Thyroid gland (tissue), 4 donors: ENCODE measurements around the gene KIAA1549. TPM values are rescaled to one million over a fixed set of nuclear protein-coding genes. Genes with fewer than 3 reads are reported as not detected.
A peak's percentile ranks its signal among the peaks of the same experiment; 100 is the strongest.
"Not testable (repeated sequence)": the region's sequence is repeated elsewhere in the genome, so short reads cannot be mapped to it uniquely, and the experiment has no call there.

Experiments used
- DNase-seq, 2 donors: peaks; one replicate each; pipeline ENCODE4 v3.0.0-alpha.2; 2019
- H3K27ac ChIP-seq, 3 donors: fragments of 200-600 bp; sonication (generic); 1 replicate in 2 of 3; 2 replicates in 1 of 3; pipeline ENCODE4 v1.5.1; 2016 to 2019; ENCODE audit warnings: mild to moderate bottlenecking in 1 of 3, moderate library complexity in 1 of 3
- H3K27me3 ChIP-seq: fragments of 200-600 bp; sonication (generic); one replicate; pipeline ENCODE4 v1.5.1; 2019
- H3K36me3 ChIP-seq, 2 donors: fragments of 200-600 bp; sonication (generic); one replicate each; pipeline ENCODE4 v1.5.1; 2016 to 2019
- H3K4me1 ChIP-seq, 2 donors: fragments of 200-600 bp; sonication (generic); one replicate each; pipeline ENCODE4 v1.5.1; 2017 to 2019
- H3K4me3 ChIP-seq, 3 donors: fragments of 200-600 bp; sonication (generic); replicated peaks in 1 of 3; 1 replicate in 2 of 3; 2 replicates in 1 of 3; pipeline ENCODE4 v1.5.1; 2016; ENCODE audit warnings: mild to moderate bottlenecking in 1 of 3
- H3K9me3 ChIP-seq: fragments of 200-600 bp; sonication (generic); one replicate; pipeline ENCODE4 v1.5.1; 2017
- CTCF ChIP-seq, 6 experiments: fragments of 200-600 bp in 3 of 6; fragments of 450-650 bp in 3 of 6; sonication (generic) in 3 of 6; IDR thresholded peaks; one replicate each; pipeline ENCODE4 v1.5.1; 2016 to 2019; ENCODE audit warnings: antibody characterized with exemption in 6 of 6, mild to moderate bottlenecking in 2 of 6, inconsistent platforms in 1 of 6, moderate library complexity in 1 of 6
- POLR2A ChIP-seq, 2 donors: fragments of 450-650 bp; IDR thresholded peaks; one replicate each; pipeline ENCODE4 v1.6.1; 2017; ENCODE audit warnings: antibody characterized with exemption in 2 of 2, mild to moderate bottlenecking in 2 of 2, moderate library complexity in 1 of 2
- WGBS, 2 donors: methylation state at CpG; one replicate each; pipeline ENCODE4 v1.1.5; 2017; 5-methylcytosine and 5-hydroxymethylcytosine counted together
- intact Hi-C: fragments of 100-400 bp; cut with DNase I; formaldehyde crosslinking; loops from one replicate; pipeline ENCODE4 v1.15.1; 2023
- total RNA-seq, 4 donors: library from RNA; depleted of rRNA; stranded (reverse); fragments of >200 nt; gene quantifications; one replicate each; pipeline ENCODE4 v1.2.3, GENCODE V29; 2016

Gene KIAA1549
- total RNA-seq, 4 donors from 2014 or later: 1.2 to 3.9 (median 2.6) TPM

DNA sequence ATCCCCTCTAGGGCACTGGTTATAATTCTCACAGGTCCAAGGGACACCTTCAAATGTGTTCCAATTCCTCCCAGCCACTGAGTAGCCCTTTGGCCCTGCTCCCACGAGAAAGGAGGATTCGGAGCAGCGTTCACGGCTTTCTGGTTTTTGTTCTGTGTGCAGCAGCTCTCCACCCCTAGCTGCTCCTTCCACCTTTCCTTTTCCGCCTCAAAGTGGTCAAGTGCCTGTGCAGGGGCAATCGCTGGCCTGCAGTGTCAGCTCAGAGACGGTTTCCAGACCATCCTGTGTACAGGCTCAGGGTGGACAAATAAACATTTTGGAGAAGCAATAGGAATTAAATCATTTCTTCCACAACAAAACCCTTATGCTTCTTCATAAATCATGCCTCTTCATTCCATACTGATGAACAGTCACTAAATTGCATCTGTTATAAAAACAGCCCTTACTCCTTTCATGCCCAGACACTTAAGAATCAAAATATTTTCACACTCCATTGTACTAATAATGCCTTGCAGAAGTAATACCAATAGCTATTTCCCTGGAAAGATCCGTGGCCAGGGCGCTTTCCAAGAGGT lies 1.1 kb downstream of the KIAA1549 start:
- Histone ChIP-seq H3K4me3 (peak overlapping the region in 2 of 3 donors; percentile 28 to 58), H3K4me1 (peaks cover 17 to 28% of the 10 kb centered on the region in 2 donors), H3K36me3 (no peaks in the 10 kb centered on the region), H3K9me3 (no peaks in the 10 kb centered on the region), H3K27ac (no peak overlapping the region), H3K27me3 (no peaks in the 10 kb centered on the region)
- peak; percentile 47 to 65 for DNase-seq
- intact Hi-C loops: loop anchor here (5.0 kb wide), 1 partner anchor 93 kb away; no protein-coding TSS in a partner anchor
- 25 to 28% methylated on average over 9 of the region's 9 CpGs for WGBS, 2 donors
- TF ChIP-seq CTCF (IDR thresholded peaks at IDR 0.05) (no peak), POLR2A (IDR thresholded peaks at IDR 0.05) (no peak)

DNA sequence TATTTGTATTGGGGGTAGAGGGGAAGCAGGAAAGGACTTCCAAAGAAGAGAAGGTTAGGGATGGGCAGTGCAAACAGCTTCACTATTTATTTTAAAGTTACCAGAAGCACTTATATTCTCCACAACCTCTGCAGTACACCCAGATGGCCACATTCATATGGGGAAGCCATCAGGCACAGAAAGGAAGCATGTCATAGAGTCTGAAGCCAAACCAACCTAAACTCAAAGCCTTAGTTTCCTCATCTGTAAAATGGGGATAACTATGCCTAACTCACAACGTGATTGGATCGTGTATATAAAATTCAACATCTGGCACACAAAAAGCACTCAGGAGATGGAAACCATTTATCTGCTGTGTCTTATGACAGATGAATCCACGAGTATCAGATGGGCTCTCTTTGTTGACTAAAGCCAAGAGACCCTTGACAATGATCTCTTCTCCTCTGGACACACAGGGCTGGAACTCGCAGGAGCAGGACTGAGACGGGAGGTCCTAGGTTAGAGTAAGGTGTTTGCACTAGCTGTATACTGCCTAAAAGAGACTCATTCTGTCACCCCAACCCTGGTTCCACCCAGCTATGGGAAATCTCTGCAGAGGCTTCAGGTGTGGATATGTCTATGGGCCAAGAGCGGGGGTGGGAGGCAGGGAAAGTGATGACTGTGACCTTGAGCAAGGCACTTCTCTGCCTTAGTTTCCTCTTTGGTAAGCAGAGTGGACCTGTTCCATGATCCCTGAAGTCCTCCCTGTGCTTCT lies 1.8 kb downstream of the KIAA1549 start:
- no peaks in the 10 kb centered on the region for H3K27me3 ChIP-seq
- TF ChIP-seq CTCF (IDR thresholded peaks at IDR 0.05): no peak
- no peak for TF ChIP-seq POLR2A (IDR thresholded peaks at IDR 0.05)
- DNase-seq: no peak
- WGBS, 2 donors: 94% methylated on average over 6 of the region's 6 CpGs
- peaks cover 17 to 28% of the 10 kb centered on the region in 2 donors for H3K4me1 ChIP-seq
- intact Hi-C loops: no loop called here
- H3K27ac ChIP-seq: no peak overlapping the region
- H3K9me3 ChIP-seq: no peaks in the 10 kb centered on the region
- H3K36me3 ChIP-seq: no peaks in the 10 kb centered on the region
- H3K4me3 ChIP-seq: no peak overlapping the region

GRCh38 chr7:138978541-138979184 lies 2.5 kb downstream of the KIAA1549 start:
- Histone ChIP-seq H3K27me3 (no peaks in the 10 kb centered on the region), H3K4me3 (no peak overlapping the region), H3K36me3 (no peaks in the 10 kb centered on the region), H3K9me3 (no peaks in the 10 kb centered on the region), H3K4me1 (peaks cover 17 to 28% of the 10 kb centered on the region in 2 donors), H3K27ac (no peak overlapping the region)
- TF ChIP-seq CTCF (IDR thresholded peaks at IDR 0.05) (no peak), POLR2A (IDR thresholded peaks at IDR 0.05) (no peak)
- 69 to 74% methylated on average over 6 of the region's 6 CpGs for WGBS, 2 donors
- intact Hi-C loops: no loop called here
- no peak for DNase-seq

DNA sequence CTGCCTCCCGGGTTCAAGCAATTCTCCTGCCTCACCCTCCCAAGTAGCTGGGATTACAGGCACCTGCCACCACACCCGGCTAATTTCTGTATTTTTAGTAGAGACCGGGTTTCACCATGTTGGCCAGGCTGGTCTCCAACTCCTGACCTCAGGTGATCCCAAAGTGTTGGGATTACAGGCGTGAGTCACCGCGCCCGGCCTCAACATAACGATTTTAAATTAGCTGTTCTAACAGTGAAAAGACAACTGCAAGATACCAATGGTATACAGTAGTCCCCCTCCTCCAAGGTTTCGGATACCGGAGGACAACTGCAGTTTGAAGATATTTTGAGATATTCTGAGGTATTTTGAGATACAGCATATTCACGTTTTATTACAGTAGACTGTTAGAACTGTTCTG lies 5.0 kb downstream of the KIAA1549 start:
- H3K9me3 ChIP-seq, DNase-seq, H3K4me3 ChIP-seq, H3K36me3 ChIP-seq, H3K27me3 ChIP-seq, intact Hi-C loops, H3K27ac ChIP-seq: not testable (repeated sequence)
- H3K4me1 ChIP-seq: peaks cover 13 to 23% of the 10 kb centered on the region in 2 donors
- WGBS, 2 donors: 88 to 90% methylated on average over 11 of the region's 11 CpGs

- no peaks in the 10 kb centered on the region for H3K9me3 ChIP-seq
- H3K27ac ChIP-seq: no peak overlapping the region
- H3K4me1 ChIP-seq: peaks cover 11 to 20% of the 10 kb centered on the region in 2 donors
- TF ChIP-seq CTCF (IDR thresholded peaks at IDR 0.05): no peak
- TF ChIP-seq POLR2A (IDR thresholded peaks at IDR 0.05): no peak
- H3K4me3 ChIP-seq: no peak overlapping the region
- no peak for DNase-seq
- H3K27me3 ChIP-seq: no peaks in the 10 kb centered on the region
- no peaks in the 10 kb centered on the region for H3K36me3 ChIP-seq
- intact Hi-C loops: no loop called here
- WGBS, 2 donors: 59% methylated on average over 5 of the region's 5 CpGs
These were observed 5.7 kb downstream of the KIAA1549 start for GRCh38 chr7:138975343-138976104.
